Ovary (tissue), 9 donors: ENCODE measurements around the gene ELOVL5. TPM values are rescaled to one million over a fixed set of nuclear protein-coding genes. Genes with fewer than 3 reads are reported as not detected.

Experiments used
- DNase-seq, 5 donors: peaks; one replicate each; pipeline ENCODE4 v3.0.0-alpha.2; 2019 to 2020
- H3K27ac ChIP-seq, 2 donors: fragments of 200-600 bp; one replicate each; pipeline versions ENCODE4 v1.5.1 to v1.8.0; 2019 to 2022
- H3K27me3 ChIP-seq: fragments of 200-600 bp; one replicate; pipeline ENCODE4 v1.8.0; 2022
- H3K36me3 ChIP-seq: fragments of 200-600 bp; sonication (generic); one replicate; pipeline ENCODE4 v1.5.1; 2019
- H3K4me1 ChIP-seq: one replicate; pipeline ENCODE4 v1.8.1; 2013; ENCODE audit warnings: mild to moderate bottlenecking, moderate library complexity; ENCODE audit not compliant: insufficient read depth
- H3K4me3 ChIP-seq: fragments of 200-600 bp; sonication (generic); one replicate; pipeline ENCODE4 v1.5.1; 2017
- H3K9me3 ChIP-seq, 2 donors: fragments of 200-600 bp in 1 of 2; sonication (generic) in 1 of 2; one replicate each; pipeline versions ENCODE4 v1.5.1 to v1.8.1; 2013 to 2019; ENCODE audit warnings: mild to moderate bottlenecking in 1 of 2, moderate library complexity in 1 of 2
- CTCF ChIP-seq, 3 donors: fragments of 450-650 bp in 2 of 3; fragments of 200-600 bp in 1 of 3; IDR thresholded peaks; one replicate each; pipeline versions ENCODE4 v1.5.1 to v1.8.0; 2016 to 2022; ENCODE audit warnings: antibody characterized with exemption in 3 of 3, mild to moderate bottlenecking in 1 of 3
- EP300 ChIP-seq: sonication (generic); formaldehyde crosslinking; IDR thresholded peaks from one replicate; pipeline ENCODE4 v1.6.1; 2017; ENCODE audit warnings: antibody characterized with exemption
- POLR2A ChIP-seq: fragments of 450-650 bp; IDR thresholded peaks from one replicate; pipeline ENCODE4 v1.6.1; 2017; ENCODE audit warnings: antibody characterized with exemption, mild to moderate bottlenecking, moderate library complexity
- WGBS, 3 donors: extraction: QIAGEN DNeasy Blood & Tissue Kit in 1 of 3; methylation state at CpG; one replicate each; pipeline versions ENCODE4 v1.1.5 to v1.1.7; 2013 to 2017; 5-methylcytosine and 5-hydroxymethylcytosine counted together
- intact Hi-C, 4 donors: fragments of 100-400 bp; cut with DNase I; formaldehyde crosslinking; loops; one replicate each; pipeline versions ENCODE4 v1.11.0 to v1.15.1; 2022 to 2023
- polyA plus RNA-seq, 2 donors: library from polyadenylated mRNA; stranded (reverse); fragments of 200-250 nt in 1 of 2; fragments of 350-450 nt in 1 of 2; fragmentation: Illumina TruSeq in 1 of 2; extraction: RNeasy Lipid Tissue Mini Kit (QIAGEN cat#74804) in 1 of 2; gene quantifications; one replicate each; pipeline ENCODE4 v1.2.3, GENCODE V29; 2013 to 2014
- total RNA-seq, 7 donors: library from RNA; depleted of rRNA in 2 of 7; stranded (reverse); fragments of >200 nt in 2 of 7; fragmentation: NEBNext Ultra II Directional in 3 of 7; extraction: Animal tissue kit (Norgen Biotek cat#: 25700) in 3 of 7; gene quantifications; one replicate each; pipeline versions ENCODE4 v1.1.0 to v1.2.4, GENCODE V29; 2016 to 2023
- donor health status: DM: no; HTN: no; CAD: no; lungs with moderate emphysema.
- donor health status: DM: no; HTN: no; CAD: no.
- donor health status: Bipolar disorder and iron deficiency.
- donor health status: DM: yes; HTN: yes; CAD: no.
- donor health status: DM: no; HTN: no; CAD: no.
- donor health status: DM: yes; HTN: yes; CAD: no.

The ELOVL5 gene
- total and polyA plus RNA-seq, 9 donors, result 14.7 to 191 (median 41.8) TPM

- Histone ChIP-seq H3K9me3 (no peaks in the 10 kb centered on the region), H3K27ac (no peak overlapping the region), H3K4me1 (no peaks in the 10 kb centered on the region), H3K4me3 (no peak overlapping the region), H3K36me3 (no peaks in the 10 kb centered on the region), H3K27me3 (no peaks in the 10 kb centered on the region)
- WGBS, 3 donors, result 76 to 87% (median 80%) methylated on average over 3 of the region's 3 CpGs
- no peak for TF ChIP-seq CTCF (IDR thresholded peaks at IDR 0.05)
- no peak for TF ChIP-seq EP300
- no peak for TF ChIP-seq POLR2A
- no peak for DNase-seq
- intact Hi-C loops, result no loop called here
Observed at GRCh38 chr6:53315086-53315724, 33.5 kb downstream of the ELOVL5 start.

GRCh38 chr6:53313784-53314400, 34.9 kb downstream of the ELOVL5 start:
- no peaks in the 10 kb centered on the region for H3K9me3 ChIP-seq
- intact Hi-C loops, result no loop called here
- H3K36me3 ChIP-seq, result no peaks in the 10 kb centered on the region
- no peak for DNase-seq
- H3K27ac ChIP-seq, result no peak overlapping the region
- no peak overlapping the region for H3K4me3 ChIP-seq
- TF ChIP-seq EP300 (no peak), POLR2A (no peak), CTCF (IDR thresholded peaks at IDR 0.05) (no peak)
- WGBS, 3 donors, result 73 to 76% (median 74%) methylated on average over 4 of the region's 4 CpGs
- no peaks in the 10 kb centered on the region for H3K27me3 ChIP-seq
- H3K4me1 ChIP-seq, result peaks cover 4% of the 10 kb centered on the region

GRCh38 chr6:53312355-53312754, 36.4 kb downstream of the ELOVL5 start:
- no peak for DNase-seq
- no peaks in the 10 kb centered on the region for H3K27me3 ChIP-seq
- H3K4me1 ChIP-seq, result peaks cover 4% of the 10 kb centered on the region
- no peaks in the 10 kb centered on the region for H3K36me3 ChIP-seq
- WGBS, 3 donors, result 80 to 83% (median 81%) methylated on average over 2 of the region's 2 CpGs
- intact Hi-C loops, result no loop called here
- no peaks in the 10 kb centered on the region for H3K9me3 ChIP-seq
- no peak overlapping the region for H3K4me3 ChIP-seq
- no peak overlapping the region for H3K27ac ChIP-seq
- TF ChIP-seq EP300 (no peak), POLR2A (no peak), CTCF (IDR thresholded peaks at IDR 0.05) (no peak)

- no peak overlapping the region for H3K27ac ChIP-seq
- intact Hi-C loops, result no loop called here
- no peak overlapping the region for H3K4me3 ChIP-seq
- H3K4me1 ChIP-seq, result peaks cover 4% of the 10 kb centered on the region
- H3K9me3 ChIP-seq, result no peaks in the 10 kb centered on the region
- DNase-seq, result no peak
- 93 to 98% (median 96%) methylated on average over 3 of the region's 3 CpGs for WGBS, 3 donors
- H3K36me3 ChIP-seq, result no peaks in the 10 kb centered on the region
- no peaks in the 10 kb centered on the region for H3K27me3 ChIP-seq
- TF ChIP-seq CTCF (IDR thresholded peaks at IDR 0.05) (no peak), EP300 (no peak), POLR2A (no peak)
Observed at GRCh38 chr6:53311586-53311935, 37.2 kb downstream of the ELOVL5 start.
